Adrenal gland (tissue), 12 donors: Measurements from ENCODE around the gene PNPO. TPM values are rescaled to one million over a fixed set of nuclear protein-coding genes. Genes with fewer than 3 reads are reported as not detected.
A peak's percentile ranks its signal among the peaks of the same experiment; 100 is the strongest.

Experiments
- DNase-seq, 7 donors: peaks; one replicate each; pipeline ENCODE4 v3.0.0-alpha.2; 2019 to 2020
- H3K27ac ChIP-seq, 5 donors: fragments of 200-600 bp; sonication (generic) in 4 of 5; 1 replicate in 3 of 5; 2 replicates in 2 of 5; pipeline versions ENCODE4 v1.5.1 to v1.8.0; 2016 to 2020; ENCODE audit warnings: mild to moderate bottlenecking in 1 of 5
- H3K27me3 ChIP-seq: fragments of 200-600 bp; 2 replicates; pipeline ENCODE4 v1.8.0; 2021
- H3K36me3 ChIP-seq, 2 donors: fragments of 200-600 bp; replicated peaks in 1 of 2; 1 replicate in 1 of 2; 2 replicates in 1 of 2; pipeline versions ENCODE4 v1.5.1 to v1.8.0; 2018 to 2022
- H3K4me1 ChIP-seq, 2 donors: fragments of 200-600 bp; replicated peaks in 1 of 2; 1 replicate in 1 of 2; 2 replicates in 1 of 2; pipeline versions ENCODE4 v1.5.1 to v1.8.0; 2018 to 2021
- H3K4me3 ChIP-seq, 4 donors: fragments of 200-600 bp; sonication (generic) in 3 of 4; one replicate each; pipeline ENCODE4 v1.5.1; 2016 to 2018
- H3K9me3 ChIP-seq, 3 donors: fragments of 200-600 bp; sonication (generic) in 1 of 3; replicated peaks in 1 of 3; 1 replicate in 2 of 3; 2 replicates in 1 of 3; pipeline versions ENCODE4 v1.5.1 to v1.8.0; 2016 to 2021
- POLR2A ChIP-seq, 2 donors: fragments of 450-650 bp; IDR thresholded peaks; one replicate each; pipeline ENCODE4 v1.6.1; 2017; ENCODE audit warnings: antibody characterized with exemption in 2 of 2, mild to moderate bottlenecking in 2 of 2, moderate library complexity in 1 of 2
- WGBS, 4 donors: extraction: QIAGEN DNeasy Blood & Tissue Kit in 2 of 4; methylation state at CpG; one replicate each; pipeline versions ENCODE4 v1.1.5 to v1.1.7; 2013 to 2017; 5-methylcytosine and 5-hydroxymethylcytosine counted together
- intact Hi-C, 2 donors: fragments of 100-400 bp; cut with DNase I; formaldehyde crosslinking; loops; one replicate each; pipeline versions ENCODE4 v1.14.1 to v1.15.0; 2022 to 2023
- polyA plus RNA-seq, 3 donors: library from polyadenylated mRNA; stranded (reverse); fragments of 200-250 nt in 2 of 3; fragments of 350-450 nt in 1 of 3; fragmentation: Illumina TruSeq in 1 of 3; extraction: RNeasy Lipid Tissue Mini Kit (QIAGEN cat#74804) in 1 of 3; gene quantifications; one replicate each; pipeline ENCODE4 v1.2.3, GENCODE V29; 2013 to 2014
- total RNA-seq, 9 donors: library from RNA; depleted of rRNA in 4 of 9; stranded (reverse); fragments of >200 nt in 4 of 9; fragments of 120-200 nt in 1 of 9; fragmentation: NEBNext Ultra II Directional in 1 of 9; extraction: Animal tissue kit (Norgen Biotek cat#: 25700) in 1 of 9; gene quantifications; one replicate each; pipeline versions ENCODE4 v1.1.0 to v1.2.4, GENCODE V29; 2013 to 2023
- TF ChIP-seq, protein P1 (sequence below), 6 experiments: fragments of 450-650 bp in 4 of 6; fragments of 200-600 bp in 2 of 6; sonication (generic) in 1 of 6; IDR thresholded peaks; 1 replicate in 5 of 6; 2 replicates in 1 of 6; pipeline versions ENCODE4 v1.5.1 to v1.8.0; 2016 to 2021; ENCODE audit warnings: antibody characterized with exemption in 6 of 6, mild to moderate bottlenecking in 2 of 6, moderate library complexity in 1 of 6
- donor health status: healthy with polysubstance abuse.
- donor health status: Bipolar disorder and iron deficiency.
- donor health status: DM: yes; HTN: yes; CAD: no.
- donor health status: DM: no; HTN: no; CAD: no.
- donor health status: DM: no; HTN: no; CAD: no.
- donor health status: DM: yes; HTN: yes; CAD: no.

Gene PNPO
- total and polyA plus RNA-seq, 12 donors, result 19.7 to 91.5 (median 52.4) TPM

DNA sequence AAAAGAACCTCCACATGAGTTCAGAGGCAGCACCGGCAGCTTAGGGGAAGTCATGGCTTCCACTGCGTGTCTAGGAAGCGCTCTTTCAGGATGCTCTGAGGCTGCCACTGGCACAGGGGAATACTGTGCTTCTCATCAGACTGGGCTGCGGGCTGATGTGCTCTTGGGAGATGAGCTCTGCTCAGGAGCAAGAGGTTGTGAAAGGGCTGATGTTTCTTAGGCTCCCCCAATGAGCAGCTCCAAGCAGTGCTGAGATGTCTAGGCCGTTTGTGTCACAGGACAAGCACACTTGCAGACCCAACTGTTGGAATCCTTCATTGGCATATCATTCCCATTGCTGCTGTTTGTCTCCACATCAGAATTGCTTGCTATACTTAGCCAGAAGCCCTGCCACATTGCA lies 41.7 kb upstream of the PNPO start:
- Histone ChIP-seq H3K36me3 (no peaks in the 10 kb centered on the region), H3K27ac (no peak overlapping the region), H3K4me3 (no peak overlapping the region), H3K27me3 (no peaks in the 10 kb centered on the region), H3K4me1 (peaks cover 8 to 29% of the 10 kb centered on the region in 2 donors), H3K9me3 (no peaks in the 10 kb centered on the region)
- WGBS, 4 donors, result 86 to 95% (median 88%) methylated on average over 4 to 5 of the region's 5 CpGs
- DNase-seq, result no peak
- intact Hi-C loops, result loop anchor here in 1 of 2 donors (5.0 kb wide), 1 partner anchor 58 kb away; the partner anchor contains the start of gene PRR15L
- TF ChIP-seq POLR2A (IDR thresholded peaks at IDR 0.05), result no peak
- TF ChIP-seq, protein P1, sequence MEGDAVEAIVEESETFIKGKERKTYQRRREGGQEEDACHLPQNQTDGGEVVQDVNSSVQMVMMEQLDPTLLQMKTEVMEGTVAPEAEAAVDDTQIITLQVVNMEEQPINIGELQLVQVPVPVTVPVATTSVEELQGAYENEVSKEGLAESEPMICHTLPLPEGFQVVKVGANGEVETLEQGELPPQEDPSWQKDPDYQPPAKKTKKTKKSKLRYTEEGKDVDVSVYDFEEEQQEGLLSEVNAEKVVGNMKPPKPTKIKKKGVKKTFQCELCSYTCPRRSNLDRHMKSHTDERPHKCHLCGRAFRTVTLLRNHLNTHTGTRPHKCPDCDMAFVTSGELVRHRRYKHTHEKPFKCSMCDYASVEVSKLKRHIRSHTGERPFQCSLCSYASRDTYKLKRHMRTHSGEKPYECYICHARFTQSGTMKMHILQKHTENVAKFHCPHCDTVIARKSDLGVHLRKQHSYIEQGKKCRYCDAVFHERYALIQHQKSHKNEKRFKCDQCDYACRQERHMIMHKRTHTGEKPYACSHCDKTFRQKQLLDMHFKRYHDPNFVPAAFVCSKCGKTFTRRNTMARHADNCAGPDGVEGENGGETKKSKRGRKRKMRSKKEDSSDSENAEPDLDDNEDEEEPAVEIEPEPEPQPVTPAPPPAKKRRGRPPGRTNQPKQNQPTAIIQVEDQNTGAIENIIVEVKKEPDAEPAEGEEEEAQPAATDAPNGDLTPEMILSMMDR (IDR thresholded peaks at IDR 0.05), result no peak

DNA sequence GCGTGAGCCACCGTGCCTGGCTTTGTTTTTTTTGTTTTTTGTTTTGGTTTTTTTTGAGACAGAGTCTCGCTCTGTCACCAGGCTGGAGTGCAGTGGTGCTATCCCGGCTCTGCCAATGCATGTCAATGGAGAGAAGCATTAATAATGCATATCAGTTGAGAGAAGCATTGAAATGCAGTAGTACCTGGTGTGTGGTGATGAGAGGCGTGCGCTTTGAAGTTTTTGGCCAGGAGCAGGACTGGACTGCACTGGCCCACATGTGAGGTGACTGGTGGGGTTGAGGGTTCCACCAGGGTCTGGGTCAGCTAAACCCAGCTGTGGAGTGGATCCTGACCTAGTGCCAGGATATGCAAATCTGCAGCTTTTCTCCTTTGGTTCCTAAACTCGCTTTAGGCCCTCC lies 39.9 kb upstream of the PNPO start:
- H3K4me1 ChIP-seq, result peaks cover 11 to 42% of the 10 kb centered on the region in 2 donors
- H3K9me3 ChIP-seq, result no peaks in the 10 kb centered on the region
- DNase-seq, result no peak
- H3K4me3 ChIP-seq, result no peak overlapping the region
- intact Hi-C loops, result loop anchor here in 1 of 2 donors (5.0 kb wide), 1 partner anchor 56 kb away; the partner anchor contains the start of gene PRR15L
- 87 to 92% (median 89%) methylated on average over 7 of the region's 7 CpGs for WGBS, 4 donors
- H3K27ac ChIP-seq, result no peak overlapping the region
- H3K36me3 ChIP-seq, result no peaks in the 10 kb centered on the region
- TF ChIP-seq, protein P1 (IDR thresholded peaks at IDR 0.05), result no peak
- TF ChIP-seq POLR2A (IDR thresholded peaks at IDR 0.05), result no peak
- no peaks in the 10 kb centered on the region for H3K27me3 ChIP-seq

DNA sequence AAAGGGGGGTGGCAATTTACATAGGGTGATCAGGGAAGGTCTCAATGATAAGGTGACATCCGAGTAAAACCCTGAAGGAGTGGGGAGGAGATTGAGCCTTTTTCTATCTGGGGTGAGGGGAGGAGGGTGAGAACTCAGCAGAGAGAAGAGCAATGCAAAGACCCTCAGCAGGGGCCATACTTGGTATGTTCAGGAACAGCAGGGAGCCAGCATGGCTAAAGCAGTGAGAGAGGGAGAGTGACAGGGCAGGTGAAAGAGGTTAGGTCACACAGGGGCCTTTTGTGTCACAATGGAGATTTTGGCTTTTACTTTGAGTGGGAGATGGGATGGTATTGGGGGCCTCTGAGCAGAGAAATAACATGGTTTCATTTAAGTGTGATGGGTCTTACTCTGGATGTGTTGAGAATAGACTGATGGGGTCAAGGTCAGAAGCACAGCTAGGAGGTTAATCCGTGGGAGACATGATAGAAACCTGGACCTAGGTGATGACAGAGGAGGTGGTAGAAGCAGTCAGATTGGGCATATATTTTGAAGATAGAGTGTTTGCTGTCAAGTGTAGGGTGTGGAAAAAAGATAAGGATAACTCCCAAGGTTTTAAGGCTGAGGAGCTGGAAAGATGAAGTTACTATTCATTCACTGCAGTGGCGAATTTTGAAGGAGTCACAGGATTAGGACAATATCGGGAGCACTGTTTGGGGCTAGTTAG lies 39.2 kb upstream of the PNPO start:
- H3K27me3 ChIP-seq, result no peaks in the 10 kb centered on the region
- no peak overlapping the region for H3K27ac ChIP-seq
- H3K36me3 ChIP-seq, result no peaks in the 10 kb centered on the region
- H3K4me1 ChIP-seq, result peaks cover 8 to 44% of the 10 kb centered on the region in 2 donors
- TF ChIP-seq, protein P1 (IDR thresholded peaks at IDR 0.05), result no peak
- TF ChIP-seq POLR2A (IDR thresholded peaks at IDR 0.05), result no peak
- intact Hi-C loops, result loop anchor here in 1 of 2 donors (5.0 kb wide), 1 partner anchor 55 kb away; the partner anchor contains the start of gene PRR15L
- WGBS, 4 donors, result 71 to 81% (median 72%) methylated on average over 4 of the region's 4 CpGs
- no peak for DNase-seq
- H3K9me3 ChIP-seq, result no peaks in the 10 kb centered on the region
- no peak overlapping the region for H3K4me3 ChIP-seq

DNA sequence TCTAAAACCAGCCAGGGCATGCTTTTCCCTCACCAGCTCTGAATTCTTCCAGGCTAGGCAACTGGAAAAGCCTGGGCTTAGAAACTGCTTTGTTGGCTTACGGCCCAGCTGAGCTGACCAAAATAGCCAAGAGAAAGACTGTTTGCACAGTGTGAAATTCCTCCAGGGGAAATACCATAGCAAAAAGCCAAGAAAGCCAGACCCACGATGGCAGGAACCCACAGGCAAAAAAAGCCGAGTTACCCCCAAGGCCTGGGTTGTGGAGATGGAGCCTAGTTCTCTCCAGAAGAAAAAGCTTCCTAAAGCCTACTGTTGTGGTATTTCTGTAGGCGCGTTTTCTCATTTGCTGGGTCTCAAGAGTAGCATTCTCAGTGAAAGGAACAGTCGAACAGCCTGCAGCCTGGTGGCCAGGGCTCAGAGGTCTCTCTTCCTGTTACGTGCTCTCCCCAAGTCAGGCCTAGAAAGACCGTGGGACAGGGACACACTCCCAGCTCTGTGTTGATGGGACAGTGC lies 36.1 kb upstream of the PNPO start:
- H3K4me1 ChIP-seq, result peaks cover 6 to 31% of the 10 kb centered on the region in 2 donors
- H3K36me3 ChIP-seq, result no peaks in the 10 kb centered on the region
- H3K27ac ChIP-seq, result peak overlapping the region in 4 of 5 donors; percentile 44 to 89 (median 65)
- intact Hi-C loops, result no loop called here
- no peaks in the 10 kb centered on the region for H3K27me3 ChIP-seq
- TF ChIP-seq, protein P1 (IDR thresholded peaks at IDR 0.05), result no peak
- DNase-seq, result peak in 6 of 7 donors; percentile 62 to 84 (median 68)
- H3K4me3 ChIP-seq, result no peak overlapping the region
- WGBS, 4 donors, result 44 to 69% (median 61%) methylated on average over 7 to 8 of the region's 8 CpGs
- no peaks in the 10 kb centered on the region for H3K9me3 ChIP-seq
